Activated CD4-positive, alpha-beta T cell treated with anti-CD3 and anti-CD28 coated beads, Interleukin-2, amount 10 ng/mL, durations not matched to agents 24 days and 14 days (primary cell): ENCODE data around the gene CADPS2. TPM values are rescaled to one million over a fixed set of nuclear protein-coding genes. Genes with fewer than 3 reads are reported as not detected.

Experiments used
- DNase-seq: peaks from one replicate; pipeline ENCODE4 v3.0.0; 2022
- H3K27ac Mint-ChIP-seq: one replicate; pipeline ENCODE4 v1.8.0; 2022; ENCODE audit warnings: mild to moderate bottlenecking, mixed read lengths
- H3K27me3 Mint-ChIP-seq: one replicate; pipeline ENCODE4 v1.8.0; 2022; ENCODE audit warnings: mixed read lengths
- H3K36me3 Mint-ChIP-seq: one replicate; pipeline ENCODE4 v1.8.0; 2022; ENCODE audit warnings: low read depth, mild to moderate bottlenecking, mixed read lengths
- H3K4me1 Mint-ChIP-seq: one replicate; pipeline ENCODE4 v1.8.0; 2021; ENCODE audit warnings: mixed read lengths
- H3K4me3 Mint-ChIP-seq: one replicate; pipeline ENCODE4 v1.8.0; 2022; ENCODE audit warnings: mild to moderate bottlenecking, moderate library complexity, mixed read lengths
- H3K9me3 Mint-ChIP-seq: one replicate; pipeline ENCODE4 v1.8.0; 2021; ENCODE audit warnings: mixed read lengths
- intact Hi-C: fragments of 100-400 bp; cut with micrococcal nuclease; formaldehyde crosslinking; loops from one replicate; pipeline ENCODE4 v1.15.1; 2023
- total RNA-seq: library from RNA; stranded (reverse); gene quantifications from 2 replicates; pipeline ENCODE4 v1.2.3, GENCODE V29; 2022

Gene CADPS2
- total RNA-seq, 1 donor from 2014 or later: not detected

DNA sequence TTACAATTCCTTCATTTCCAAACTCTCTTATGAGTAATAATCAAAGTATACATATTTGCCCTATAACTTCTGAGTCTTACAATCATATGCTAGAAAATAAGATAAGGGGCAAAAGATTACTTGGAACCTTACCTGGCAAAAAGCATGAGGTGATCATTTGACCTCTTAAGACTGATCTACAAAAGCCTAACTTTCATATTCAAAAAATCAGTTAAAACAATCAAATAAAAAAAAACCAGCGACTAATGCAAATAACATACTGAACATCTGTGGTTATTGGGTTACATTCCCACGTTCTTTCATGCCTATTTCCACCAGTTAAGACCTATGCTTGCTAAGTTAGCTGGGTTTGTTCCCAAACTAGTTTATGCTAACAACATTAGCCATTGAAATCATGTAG lies 375.0 kb downstream of the CADPS2 start:
- Mint-ChIP-seq H3K9me3 (no peaks in the 10 kb centered on the region), H3K27me3 (no peaks in the 10 kb centered on the region), H3K36me3 (no peaks in the 10 kb centered on the region), H3K4me1 (no peaks in the 10 kb centered on the region), H3K27ac (no peak overlapping the region), H3K4me3 (no peak overlapping the region)
- no peak for DNase-seq
- intact Hi-C loops: no loop called here

DNA sequence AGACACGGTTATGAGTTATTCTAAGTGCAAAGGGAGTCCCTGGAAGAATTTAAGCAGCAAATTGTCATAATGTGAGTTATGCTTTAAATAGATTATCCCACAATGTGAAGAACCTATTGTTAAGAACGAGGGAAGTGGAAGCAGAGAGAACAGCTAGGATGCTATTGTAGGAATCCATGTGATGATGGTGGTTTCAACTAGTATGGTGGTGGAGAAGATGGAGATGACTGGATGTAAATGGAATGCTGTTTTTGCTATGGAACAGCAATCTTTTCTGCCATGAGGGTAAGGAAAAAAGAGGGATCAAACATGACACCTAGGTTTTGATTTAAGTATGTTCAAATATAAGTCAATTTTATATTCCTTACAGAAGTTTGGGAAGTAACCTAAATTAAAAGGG lies 378.7 kb downstream of the CADPS2 start:
- no peak for DNase-seq
- no peaks in the 10 kb centered on the region for H3K36me3 Mint-ChIP-seq
- intact Hi-C loops: no loop called here
- H3K27me3 Mint-ChIP-seq: no peaks in the 10 kb centered on the region
- no peak overlapping the region for H3K4me3 Mint-ChIP-seq
- H3K9me3 Mint-ChIP-seq: no peaks in the 10 kb centered on the region
- no peak overlapping the region for H3K27ac Mint-ChIP-seq
- H3K4me1 Mint-ChIP-seq: no peaks in the 10 kb centered on the region

DNA sequence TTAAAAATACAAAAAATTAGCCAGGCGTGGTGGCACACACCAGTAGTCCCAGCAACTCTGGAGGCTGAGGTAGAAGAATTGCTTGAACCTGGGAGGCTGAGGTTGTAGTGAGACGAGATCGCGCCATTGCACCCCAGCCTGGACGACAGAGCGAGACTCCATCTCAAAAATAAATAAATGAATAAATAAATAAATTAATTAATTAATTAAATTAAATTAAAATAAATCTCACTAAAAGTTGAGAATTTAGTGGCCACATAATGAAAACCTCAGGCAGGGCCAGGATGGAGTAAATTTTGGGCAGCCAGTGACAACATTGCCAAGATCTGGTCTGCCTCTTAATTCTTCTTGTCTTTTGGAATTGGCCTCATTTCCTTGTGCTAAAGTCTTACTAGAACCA lies 394.3 kb downstream of the CADPS2 start:
- no peak for DNase-seq
- no peaks in the 10 kb centered on the region for H3K9me3 Mint-ChIP-seq
- no peak overlapping the region for H3K27ac Mint-ChIP-seq
- H3K4me1 Mint-ChIP-seq: no peaks in the 10 kb centered on the region
- no peaks in the 10 kb centered on the region for H3K36me3 Mint-ChIP-seq
- H3K27me3 Mint-ChIP-seq: no peaks in the 10 kb centered on the region
- intact Hi-C loops: no loop called here
- H3K4me3 Mint-ChIP-seq: no peak overlapping the region

DNA sequence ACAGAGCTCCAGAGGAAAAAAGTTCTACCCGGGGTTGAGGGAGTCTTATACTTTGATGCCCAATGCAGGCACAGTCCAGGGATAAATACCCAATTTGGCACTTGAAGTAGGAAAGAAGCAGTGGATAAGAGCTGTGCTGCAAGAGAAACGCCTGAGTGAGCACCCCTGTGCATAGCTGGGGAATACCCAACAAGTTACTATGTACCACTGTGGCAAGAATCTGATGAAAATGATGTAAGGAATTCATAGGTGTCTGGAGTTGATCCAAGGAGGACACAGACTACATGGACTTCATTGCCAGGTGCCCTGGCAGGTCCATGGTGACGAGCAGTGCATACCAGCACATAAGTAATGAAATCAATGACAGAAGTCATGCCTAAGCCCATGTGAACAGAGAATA lies 398.0 kb downstream of the CADPS2 start:
- Mint-ChIP-seq H3K27ac (no peak overlapping the region), H3K27me3 (no peaks in the 10 kb centered on the region), H3K36me3 (no peaks in the 10 kb centered on the region), H3K9me3 (no peaks in the 10 kb centered on the region), H3K4me1 (no peaks in the 10 kb centered on the region), H3K4me3 (no peak overlapping the region)
- intact Hi-C loops: no loop called here
- DNase-seq: no peak

DNA sequence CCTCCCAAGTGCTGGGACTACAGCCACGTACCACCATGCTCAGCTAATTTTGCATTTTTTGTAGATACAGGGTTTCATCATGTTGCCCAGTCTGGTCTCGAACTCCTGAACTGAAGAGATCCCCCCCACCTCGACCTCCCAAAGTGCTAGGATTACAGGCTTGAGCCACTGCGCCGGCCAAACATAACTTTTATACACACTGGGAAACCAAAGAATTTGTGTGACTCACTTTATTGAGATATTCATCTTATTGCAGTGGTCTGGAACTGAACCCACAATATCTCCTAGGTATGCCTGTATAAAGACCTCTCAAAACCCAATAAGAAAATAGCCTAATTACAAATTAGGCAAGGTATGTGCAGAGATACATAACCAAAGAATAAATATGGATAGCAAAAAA lies 399.1 kb downstream of the CADPS2 start:
- Mint-ChIP-seq H3K27ac (no peak overlapping the region), H3K36me3 (no peaks in the 10 kb centered on the region), H3K27me3 (no peaks in the 10 kb centered on the region), H3K9me3 (no peaks in the 10 kb centered on the region), H3K4me1 (no peaks in the 10 kb centered on the region), H3K4me3 (no peak overlapping the region)
- intact Hi-C loops: no loop called here
- DNase-seq: no peak

DNA sequence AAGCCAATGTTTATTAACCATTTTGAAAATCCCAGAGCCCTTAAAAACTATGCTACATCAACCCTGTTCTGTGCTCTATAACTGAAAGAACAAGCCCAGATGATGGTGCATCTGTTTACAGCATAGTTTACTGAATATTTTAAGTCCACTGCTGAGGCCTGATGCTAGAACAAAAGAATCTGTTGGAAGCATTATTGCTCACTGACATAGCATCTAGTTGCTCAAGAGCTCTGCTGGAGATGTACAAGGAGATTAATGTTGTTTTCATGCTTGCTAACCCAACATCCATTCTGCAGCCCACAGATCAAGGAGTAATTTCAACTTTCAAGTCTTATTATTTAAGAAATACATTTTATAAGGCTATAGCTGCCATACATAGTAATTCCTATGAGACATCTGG lies 400.4 kb downstream of the CADPS2 start:
- no peaks in the 10 kb centered on the region for H3K36me3 Mint-ChIP-seq
- H3K4me1 Mint-ChIP-seq: no peaks in the 10 kb centered on the region
- H3K9me3 Mint-ChIP-seq: no peaks in the 10 kb centered on the region

DNA sequence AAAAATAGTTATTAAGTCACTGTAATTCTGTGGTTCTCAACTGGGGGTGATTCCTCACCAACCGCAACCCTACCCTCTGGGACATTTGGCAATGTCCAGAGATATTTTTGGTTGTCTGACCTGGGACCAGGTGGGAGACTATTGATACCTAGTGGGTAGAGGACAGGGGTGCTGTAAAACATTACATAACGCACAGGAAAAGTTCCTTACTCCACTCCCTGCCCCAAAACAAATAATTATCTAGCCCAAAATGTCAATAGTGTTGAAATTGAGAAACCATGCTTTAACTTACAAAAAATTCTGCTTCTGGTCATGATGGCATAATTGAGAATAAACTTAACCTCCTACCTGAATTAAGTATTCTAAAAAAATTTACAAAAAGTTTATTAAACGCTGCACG lies 404.0 kb downstream of the CADPS2 start:
- DNase-seq: no peak
- H3K27me3 Mint-ChIP-seq: no peaks in the 10 kb centered on the region
- H3K27ac Mint-ChIP-seq: no peak overlapping the region
- no peaks in the 10 kb centered on the region for H3K9me3 Mint-ChIP-seq
- no peaks in the 10 kb centered on the region for H3K4me1 Mint-ChIP-seq
- no peak overlapping the region for H3K4me3 Mint-ChIP-seq
- intact Hi-C loops: no loop called here
- no peaks in the 10 kb centered on the region for H3K36me3 Mint-ChIP-seq

More for the DNA sequence above, 400.4 kb downstream of the CADPS2 start:
- H3K4me3 Mint-ChIP-seq: no peak overlapping the region
- intact Hi-C loops: no loop called here
- no peaks in the 10 kb centered on the region for H3K27me3 Mint-ChIP-seq
- no peak overlapping the region for H3K27ac Mint-ChIP-seq
- no peak for DNase-seq

DNA sequence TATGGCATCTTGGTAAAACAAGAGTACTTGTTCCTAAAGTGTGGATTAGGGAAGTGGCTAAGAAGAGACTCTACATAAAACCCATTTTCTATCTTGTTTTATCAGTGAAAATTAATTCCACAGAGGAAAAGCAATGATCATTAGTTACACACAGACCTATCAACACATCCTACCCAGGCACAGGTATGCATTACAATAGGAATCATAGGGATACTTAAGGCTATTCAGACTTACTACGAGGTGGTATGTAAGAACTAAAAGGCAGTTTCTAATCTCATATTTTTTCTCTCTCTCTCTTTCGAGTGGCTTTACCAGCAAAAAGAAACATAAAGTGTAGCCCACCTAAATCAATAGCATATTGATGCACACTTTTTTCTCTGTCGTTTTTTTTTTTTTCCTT lies 415.4 kb downstream of the CADPS2 start:
- intact Hi-C loops: no loop called here
- H3K36me3 Mint-ChIP-seq: no peaks in the 10 kb centered on the region
- H3K27ac Mint-ChIP-seq: no peak overlapping the region

DNA sequence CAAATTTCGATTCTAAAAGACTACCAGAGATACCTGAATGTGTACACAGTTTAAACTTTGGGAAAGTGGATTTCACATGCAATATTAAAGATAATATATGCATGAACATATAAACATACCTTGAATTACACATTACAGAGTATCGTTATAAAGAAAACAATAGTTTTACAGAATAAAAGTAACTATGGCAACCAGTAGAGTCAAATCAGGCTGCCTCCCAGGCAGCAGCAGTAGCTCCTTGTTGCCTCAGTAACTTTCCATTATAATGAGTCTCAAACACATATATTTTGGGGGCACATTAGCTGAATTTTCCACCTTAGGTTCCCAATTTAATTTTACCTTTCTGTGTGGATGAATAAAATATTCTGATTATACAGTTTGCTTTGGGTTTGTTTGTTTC lies 417.3 kb downstream of the CADPS2 start:
- Mint-ChIP-seq H3K4me3 (no peak overlapping the region), H3K27me3 (no peaks in the 10 kb centered on the region), H3K27ac (no peak overlapping the region), H3K4me1 (no peaks in the 10 kb centered on the region), H3K36me3 (no peaks in the 10 kb centered on the region), H3K9me3 (no peaks in the 10 kb centered on the region)
- intact Hi-C loops: no loop called here
- DNase-seq: no peak

More for the DNA sequence above, 415.4 kb downstream of the CADPS2 start:
- Mint-ChIP-seq H3K27me3 (no peaks in the 10 kb centered on the region), H3K4me3 (no peak overlapping the region), H3K4me1 (no peaks in the 10 kb centered on the region), H3K9me3 (no peaks in the 10 kb centered on the region)
- no peak for DNase-seq

DNA sequence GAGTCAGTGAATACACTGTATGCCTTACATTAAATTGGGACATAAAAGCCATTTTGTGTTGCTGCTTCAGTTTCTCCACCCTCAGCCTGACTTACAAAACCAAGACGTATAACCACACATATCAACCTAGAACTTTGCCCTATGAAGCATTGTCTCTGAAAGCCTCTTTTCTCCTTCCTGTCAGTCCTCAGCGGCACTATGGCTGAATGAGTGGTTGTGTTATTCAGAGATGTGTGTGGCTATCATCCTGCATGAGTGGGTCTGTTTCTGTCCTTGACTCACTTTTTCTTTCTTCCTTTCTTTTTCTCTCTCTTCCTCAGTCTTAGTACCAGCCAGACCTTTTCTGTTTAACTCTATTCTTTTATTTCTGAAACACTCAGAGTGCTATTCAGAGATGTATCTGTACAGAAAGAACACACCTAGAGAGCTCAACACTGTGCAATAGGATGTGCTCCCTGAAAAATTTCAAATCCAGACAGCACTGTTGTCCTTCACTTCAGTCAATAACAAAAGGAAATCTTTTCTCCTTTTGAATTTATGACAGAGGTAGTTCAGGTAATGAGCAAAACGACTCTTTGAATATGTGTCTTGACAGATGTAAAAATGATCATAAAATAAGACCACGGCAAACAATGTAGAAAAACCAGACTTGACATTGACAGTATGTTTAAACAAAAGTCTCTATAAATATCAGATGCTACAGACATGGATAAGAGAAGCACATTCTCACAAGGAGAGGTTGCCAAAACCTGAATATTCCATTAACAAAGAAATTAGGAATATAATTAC lies 418.4 kb downstream of the CADPS2 start:
- no peaks in the 10 kb centered on the region for H3K4me1 Mint-ChIP-seq
- no peak overlapping the region for H3K4me3 Mint-ChIP-seq
- no peak for DNase-seq
- intact Hi-C loops: no loop called here
- H3K36me3 Mint-ChIP-seq: no peaks in the 10 kb centered on the region
- no peaks in the 10 kb centered on the region for H3K9me3 Mint-ChIP-seq
- no peaks in the 10 kb centered on the region for H3K27me3 Mint-ChIP-seq
- H3K27ac Mint-ChIP-seq: no peak overlapping the region

DNA sequence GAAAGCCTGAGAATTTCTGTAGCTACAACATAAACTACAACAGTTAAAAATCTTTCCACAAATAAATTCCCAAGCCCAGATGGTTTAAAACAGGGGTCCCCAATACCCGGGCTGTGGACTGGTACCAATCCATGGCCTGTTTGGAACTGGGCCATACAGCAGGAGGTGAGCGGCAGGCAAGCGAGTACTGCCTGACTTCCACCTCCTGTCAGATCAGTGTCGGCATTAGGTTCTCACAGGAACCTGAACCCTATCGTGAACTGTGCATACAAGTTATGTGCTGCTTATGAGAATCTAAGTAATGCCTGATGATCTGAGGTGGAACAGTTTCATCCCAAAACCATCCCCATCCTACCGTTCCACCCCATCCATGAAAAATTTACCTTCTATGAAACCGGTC lies 421.0 kb downstream of the CADPS2 start:
- H3K36me3 Mint-ChIP-seq: no peaks in the 10 kb centered on the region
- no peak overlapping the region for H3K4me3 Mint-ChIP-seq
- DNase-seq: no peak
- intact Hi-C loops: no loop called here
- H3K9me3 Mint-ChIP-seq: no peaks in the 10 kb centered on the region
- H3K27ac Mint-ChIP-seq: no peak overlapping the region
- H3K27me3 Mint-ChIP-seq: no peaks in the 10 kb centered on the region
- no peaks in the 10 kb centered on the region for H3K4me1 Mint-ChIP-seq

DNA sequence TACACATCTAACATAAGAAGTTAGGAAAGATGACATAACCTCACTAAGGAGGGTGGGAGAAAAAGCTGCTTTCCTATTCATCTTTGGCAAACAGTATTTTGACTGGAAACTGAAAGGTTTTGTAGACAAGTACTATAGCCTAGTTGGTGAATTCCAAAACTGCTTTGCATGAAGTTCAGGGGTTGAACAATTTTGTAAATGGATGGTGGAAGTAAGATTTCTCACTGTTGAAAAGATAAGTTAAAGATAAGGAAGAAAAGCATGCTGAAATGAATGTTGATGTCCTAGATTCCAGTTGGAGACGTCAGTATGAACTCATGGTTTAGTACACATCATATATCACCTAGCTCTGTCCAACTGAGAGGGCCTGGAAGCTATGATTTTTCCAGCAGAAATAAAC lies 422.6 kb downstream of the CADPS2 start:
- Mint-ChIP-seq H3K4me1 (no peaks in the 10 kb centered on the region), H3K9me3 (no peaks in the 10 kb centered on the region), H3K27ac (no peak overlapping the region)

DNA sequence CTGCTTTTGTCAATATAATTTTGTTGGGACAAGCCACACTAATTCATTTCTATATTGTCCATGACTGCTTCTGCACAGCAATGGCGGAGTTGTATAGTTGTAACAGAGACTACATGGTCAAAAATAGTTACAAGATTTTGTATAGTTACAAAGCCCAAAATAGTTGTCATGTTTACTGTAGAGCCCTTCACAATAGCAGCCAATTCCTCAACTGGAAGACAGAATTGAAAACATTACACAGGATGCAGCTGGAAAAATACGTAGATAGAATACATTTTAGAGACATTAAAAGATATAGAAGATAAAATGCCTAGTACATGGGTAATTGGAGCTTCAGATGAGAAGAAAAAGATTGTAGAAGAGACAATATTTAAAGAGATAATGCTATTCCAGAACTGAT lies 425.3 kb downstream of the CADPS2 start:
- Mint-ChIP-seq H3K9me3 (no peaks in the 10 kb centered on the region), H3K4me1 (no peaks in the 10 kb centered on the region), H3K27me3 (no peaks in the 10 kb centered on the region), H3K27ac (no peak overlapping the region), H3K4me3 (no peak overlapping the region), H3K36me3 (no peaks in the 10 kb centered on the region)
- no peak for DNase-seq
- intact Hi-C loops: no loop called here

More for the DNA sequence above, 422.6 kb downstream of the CADPS2 start:
- Mint-ChIP-seq H3K36me3 (no peaks in the 10 kb centered on the region), H3K4me3 (no peak overlapping the region), H3K27me3 (no peaks in the 10 kb centered on the region)
- intact Hi-C loops: no loop called here
- DNase-seq: no peak

DNA sequence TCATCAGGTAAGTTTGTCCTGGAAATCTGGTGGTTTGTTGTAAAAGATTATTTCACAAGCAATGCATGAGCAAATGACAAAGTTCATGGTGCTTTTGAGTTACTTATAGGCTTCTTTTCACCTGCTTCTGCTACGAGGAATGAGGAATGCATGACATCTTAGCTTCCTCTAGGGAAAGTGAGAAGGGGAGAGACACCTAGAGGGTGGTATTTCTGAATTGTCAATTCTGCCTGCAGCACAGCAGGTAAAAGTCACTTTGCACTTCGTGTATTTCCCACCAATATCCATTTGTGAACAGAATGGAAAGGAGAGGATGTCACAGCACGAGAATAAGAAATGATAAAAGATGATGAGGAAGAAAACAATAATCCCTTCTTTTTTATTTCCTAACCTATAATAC lies 428.3 kb downstream of the CADPS2 start:
- H3K4me1 Mint-ChIP-seq: no peaks in the 10 kb centered on the region
- DNase-seq: no peak
- no peaks in the 10 kb centered on the region for H3K27me3 Mint-ChIP-seq
- intact Hi-C loops: no loop called here
- no peaks in the 10 kb centered on the region for H3K36me3 Mint-ChIP-seq
- H3K27ac Mint-ChIP-seq: no peak overlapping the region
- H3K4me3 Mint-ChIP-seq: no peak overlapping the region
- H3K9me3 Mint-ChIP-seq: no peaks in the 10 kb centered on the region

DNA sequence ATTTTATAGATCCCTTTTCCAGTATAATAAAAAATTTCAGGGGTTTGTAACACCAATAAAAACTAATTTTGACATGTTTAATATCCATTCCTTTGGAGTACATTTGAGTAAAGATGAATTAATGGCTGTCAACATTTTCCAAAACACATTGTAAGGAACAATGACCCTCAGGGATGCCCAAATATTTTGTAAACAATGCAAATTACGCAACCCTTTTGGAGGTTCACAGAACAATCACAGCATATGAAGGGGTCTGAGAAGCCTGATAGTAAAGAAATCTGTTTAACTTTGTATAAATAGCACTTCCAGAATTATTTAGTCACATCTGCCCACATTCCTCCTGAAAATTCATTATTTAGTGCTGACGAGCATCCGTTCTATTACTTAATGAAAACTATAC lies 428.9 kb downstream of the CADPS2 start:
- H3K9me3 Mint-ChIP-seq: no peaks in the 10 kb centered on the region
- H3K27me3 Mint-ChIP-seq: no peaks in the 10 kb centered on the region
- no peak overlapping the region for H3K27ac Mint-ChIP-seq
- no peak for DNase-seq
- H3K4me3 Mint-ChIP-seq: no peak overlapping the region
- H3K4me1 Mint-ChIP-seq: no peaks in the 10 kb centered on the region
- intact Hi-C loops: no loop called here
- no peaks in the 10 kb centered on the region for H3K36me3 Mint-ChIP-seq
